Activated B cell treated with CpG ODN at 0.5 μM for 24 hours (primary cell): Measurements from ENCODE around the gene SNPH. TPM values are rescaled to one million over a fixed set of nuclear protein-coding genes. Genes with fewer than 3 reads are reported as not detected.
"Not testable (repeated sequence)": the region's sequence is repeated elsewhere in the genome, so short reads cannot be mapped to it uniquely, and the experiment has no call there.

Source experiments
- ATAC-seq: fragments of 200-7000 bp; cut with Tn5 transposase; one replicate; pipeline ENCODE4 v1.10.0; 2021; ENCODE audit warnings: low read depth, mild to moderate bottlenecking, moderate library complexity
- CTCF ChIA-PET: fragments of 350-600 bp; sonication (Branson Sonifier 250); formaldehyde crosslinking; loops from one replicate; lab custom pipeline; 2021; ENCODE audit warnings: antibody characterized with exemption; lab: Charles Lee
- POLR2A ChIA-PET: fragments of 350-600 bp; sonication (Branson Sonifier 250); formaldehyde crosslinking; loops from one replicate; lab custom pipeline; 2021; ENCODE audit warnings: antibody characterized with exemption; lab: Charles Lee
- DNase-seq: peaks from one replicate; pipeline ENCODE4 v3.0.0; 2022
- H3K27ac Mint-ChIP-seq: one replicate; pipeline ENCODE4 v1.8.0; 2020; ENCODE audit warnings: mixed read lengths
- H3K27me3 Mint-ChIP-seq: one replicate; pipeline ENCODE4 v1.8.0; 2021; ENCODE audit warnings: mixed read lengths
- H3K36me3 Mint-ChIP-seq: one replicate; pipeline ENCODE4 v1.8.0; 2021; ENCODE audit warnings: low read depth, mixed read lengths
- H3K4me1 Mint-ChIP-seq: one replicate; pipeline ENCODE4 v1.8.0; 2021; ENCODE audit warnings: mixed read lengths
- H3K4me3 Mint-ChIP-seq: one replicate; pipeline ENCODE4 v1.8.0; 2020; ENCODE audit warnings: mild to moderate bottlenecking, mixed read lengths
- H3K9me3 Mint-ChIP-seq: one replicate; pipeline ENCODE4 v1.8.0; 2020; ENCODE audit warnings: mixed read lengths
- CTCF ChIP-seq: fragments of 200-600 bp; IDR thresholded peaks from one replicate; pipeline ENCODE4 v1.8.0; 2022; ENCODE audit warnings: antibody characterized with exemption, mild to moderate bottlenecking
- intact Hi-C: fragments of 100-400 bp; cut with micrococcal nuclease; formaldehyde crosslinking; loops from one replicate; pipeline ENCODE4 v1.15.1; 2024
- total RNA-seq: library from RNA; stranded (reverse); gene quantifications from 2 replicates; pipeline ENCODE4 v1.2.3, GENCODE V29; 2022

The SNPH gene
- total RNA-seq, 1 donor from 2014 or later = 0.86 TPM

GRCh38 chr20:1242099-1242498 lies 24.0 kb upstream of the SNPH start:
- ATAC-seq (no peak), DNase-seq (no peak)
- Mint-ChIP-seq H3K27me3 (peaks cover 18% of the 10 kb centered on the region), H3K4me3 (no peak overlapping the region), H3K36me3 (no peaks in the 10 kb centered on the region), H3K9me3 (no peaks in the 10 kb centered on the region), H3K27ac (no peak overlapping the region), H3K4me1 (no peaks in the 10 kb centered on the region)
- intact Hi-C loops = no loop called here
- no peak for TF ChIP-seq CTCF
- CTCF ChIA-PET = no interaction called here
- POLR2A ChIA-PET = no interaction called here

GRCh38 chr20:1242530-1242929 lies 23.6 kb upstream of the SNPH start:
- Mint-ChIP-seq H3K9me3 (no peaks in the 10 kb centered on the region), H3K27me3 (peaks cover 18% of the 10 kb centered on the region), H3K36me3 (no peaks in the 10 kb centered on the region), H3K4me1 (no peaks in the 10 kb centered on the region), H3K4me3 (no peak overlapping the region), H3K27ac (no peak overlapping the region)
- ATAC-seq (no peak), DNase-seq (no peak)
- TF ChIP-seq CTCF = no peak
- POLR2A ChIA-PET = no interaction called here
- CTCF ChIA-PET = no interaction called here
- intact Hi-C loops = no loop called here

- Mint-ChIP-seq H3K27me3 (peaks cover 12% of the 10 kb centered on the region), H3K9me3 (no peaks in the 10 kb centered on the region), H3K4me3 (no peak overlapping the region), H3K4me1 (no peaks in the 10 kb centered on the region), H3K27ac (no peak overlapping the region), H3K36me3 (no peaks in the 10 kb centered on the region)
- ATAC-seq (no peak), DNase-seq (no peak)
- intact Hi-C loops = no loop called here
- CTCF ChIA-PET = no interaction called here
- no peak for TF ChIP-seq CTCF
- POLR2A ChIA-PET = no interaction called here
Measured at GRCh38 chr20:1245578-1245977, 20.5 kb upstream of the SNPH start.

- Mint-ChIP-seq H3K27me3 (peaks cover 4% of the 10 kb centered on the region), H3K4me1 (no peaks in the 10 kb centered on the region), H3K4me3 (no peak overlapping the region), H3K36me3 (no peaks in the 10 kb centered on the region), H3K9me3 (no peaks in the 10 kb centered on the region), H3K27ac (no peak overlapping the region)
- POLR2A ChIA-PET = no interaction called here
- DNase-seq (no peak), ATAC-seq (no peak)
- no peak for TF ChIP-seq CTCF
- intact Hi-C loops = no loop called here
- CTCF ChIA-PET = no interaction called here
Measured at GRCh38 chr20:1247689-1248088, 18.4 kb upstream of the SNPH start.

GRCh38 chr20:1250282-1250681 lies 15.8 kb upstream of the SNPH start:
- H3K9me3 Mint-ChIP-seq, H3K36me3 Mint-ChIP-seq, POLR2A ChIA-PET, CTCF ChIA-PET, H3K4me3 Mint-ChIP-seq, intact Hi-C loops, H3K27ac Mint-ChIP-seq, ATAC-seq, H3K4me1 Mint-ChIP-seq, DNase-seq: not testable (repeated sequence)
- H3K27me3 Mint-ChIP-seq = peaks cover 10% of the 10 kb centered on the region

GRCh38 chr20:1252416-1252815 lies 13.7 kb upstream of the SNPH start:
- CTCF ChIA-PET = no interaction called here
- Mint-ChIP-seq H3K4me3 (no peak overlapping the region), H3K27me3 (peaks cover 21% of the 10 kb centered on the region), H3K4me1 (no peaks in the 10 kb centered on the region), H3K27ac (no peak overlapping the region), H3K36me3 (no peaks in the 10 kb centered on the region), H3K9me3 (no peaks in the 10 kb centered on the region)
- ATAC-seq (no peak), DNase-seq (no peak)
- POLR2A ChIA-PET = no interaction called here
- TF ChIP-seq CTCF = no peak
- intact Hi-C loops = no loop called here
